ENCODE measurements around the gene SLC2A4RG. TPM values are rescaled to one million over a fixed set of nuclear protein-coding genes. Genes with fewer than 3 reads are reported as not detected.

Gene SLC2A4RG
- total and polyA plus RNA-seq, 2 of the 13 experiments (the other 11 are each of a cell fraction or from before 2014, with no cell fraction given), result 91.4 to 95.9 TPM

- TF ChIP-seq ZNF503 (CRISPR knock-in tag; IDR thresholded peaks at IDR 0.05), result peak; percentile 98
- TF ChIP-seq MEF2D (CRISPR knock-in tag; IDR thresholded peaks at IDR 0.05), result peak; percentile 92
- TF ChIP-seq EED (CRISPR knock-in tag; IDR thresholded peaks at IDR 0.05), result peak; percentile 96
- TF ChIP-seq CBX1 (IDR thresholded peaks at IDR 0.05; ENCODE audit: low read depth), result peak; percentile 93
- peak; percentile 98 for TF ChIP-seq ZFP41 (CRISPR knock-in tag; IDR thresholded peaks at IDR 0.05; ENCODE audit: borderline replicate concordance)
- peak; percentile 92 for TF ChIP-seq ZBTB38 (CRISPR knock-in tag; IDR thresholded peaks at IDR 0.05)
- peak; percentile 99 for TF ChIP-seq SP5 (CRISPR knock-in tag; IDR thresholded peaks at IDR 0.05; ENCODE audit: borderline replicate concordance, low read depth)
- peak; percentile 100 for TF ChIP-seq CEBPG (CRISPR knock-in tag; IDR thresholded peaks at IDR 0.05)
- peak; percentile 54 for TF ChIP-seq RBM22 (optimal IDR thresholded peaks at IDR 0.05; ENCODE audit: low read length)
- 0 out of 2 replicates have a peak, but pooled peaks have one; percentile 8 for TF ChIP-seq ZBTB46 (CRISPR knock-in tag; IDR thresholded peaks at IDR 0.05; ENCODE audit: borderline replicate concordance)
- peak; percentile 82 for TF ChIP-seq HNF4A (CRISPR knock-in tag; IDR thresholded peaks at IDR 0.05)
- TF ChIP-seq DRAP1 (CRISPR knock-in tag; IDR thresholded peaks at IDR 0.05), result peak; percentile 96
- peak; percentile 99 for TF ChIP-seq ZFY (CRISPR knock-in tag; IDR thresholded peaks at IDR 0.05)
- peak; percentile 98 for TF ChIP-seq ZBTB25 (CRISPR knock-in tag; IDR thresholded peaks at IDR 0.05)
- peak; percentile 79; the same call in 1 of the 2 replicates for TF ChIP-seq GMEB1 (CRISPR knock-in tag; IDR thresholded peaks at IDR 0.05; ENCODE audit: borderline replicate concordance)
- peak; percentile 56 for TF ChIP-seq ARID2 (CRISPR knock-in tag; IDR thresholded peaks at IDR 0.05; ENCODE audit: borderline replicate concordance)
- TF ChIP-seq GABPA (IDR thresholded peaks at IDR 0.05; ENCODE audit: low read depth, low read length), result no peak
- TF ChIP-seq GABPA (CRISPR knock-in tag; IDR thresholded peaks at IDR 0.05; ENCODE audit: low read depth), result peak; percentile 36; the same call in 1 of the 2 replicates
- TF ChIP-seq ZNF775 (CRISPR knock-in tag; IDR thresholded peaks at IDR 0.05; ENCODE audit: borderline replicate concordance), result no peak
- peak; percentile 79; the same call in 1 of the 2 replicates for TF ChIP-seq REXO4 (CRISPR knock-in tag; IDR thresholded peaks at IDR 0.05; ENCODE audit: borderline replicate concordance)
- TF ChIP-seq ZNF652 (CRISPR knock-in tag; IDR thresholded peaks at IDR 0.05; ENCODE audit: borderline replicate concordance, low read depth), result no peak; the same call in 1 of the 2 replicates
- no peak; the same call in 1 of the 2 replicates for TF ChIP-seq ZBTB2 (CRISPR knock-in tag; IDR thresholded peaks at IDR 0.05; ENCODE audit: low read depth)
These were observed 1.2 kb downstream of the SLC2A4RG start (continued) for GRCh38 chr20:63740627-63741353.

Measured in HepG2 (cell line).